Adrenal gland (tissue), 5 donors: ENCODE data around the gene DNM1L.

Source experiments
- POLR2A ChIP-seq, 2 donors: fragments of 450-650 bp; IDR thresholded peaks; one replicate each; pipeline ENCODE4 v1.6.1; 2017; ENCODE audit warnings: antibody characterized with exemption in 2 of 2, mild to moderate bottlenecking in 2 of 2, moderate library complexity in 1 of 2
- TF ChIP-seq, protein P1 (sequence below), 6 experiments: fragments of 450-650 bp in 4 of 6; fragments of 200-600 bp in 2 of 6; sonication (generic) in 1 of 6; IDR thresholded peaks; 1 replicate in 5 of 6; 2 replicates in 1 of 6; pipeline versions ENCODE4 v1.5.1 to v1.8.0; 2016 to 2021; ENCODE audit warnings: antibody characterized with exemption in 6 of 6, mild to moderate bottlenecking in 2 of 6, moderate library complexity in 1 of 6
- donor health status: DM: no; HTN: no; CAD: no.

- TF ChIP-seq, protein P1, sequence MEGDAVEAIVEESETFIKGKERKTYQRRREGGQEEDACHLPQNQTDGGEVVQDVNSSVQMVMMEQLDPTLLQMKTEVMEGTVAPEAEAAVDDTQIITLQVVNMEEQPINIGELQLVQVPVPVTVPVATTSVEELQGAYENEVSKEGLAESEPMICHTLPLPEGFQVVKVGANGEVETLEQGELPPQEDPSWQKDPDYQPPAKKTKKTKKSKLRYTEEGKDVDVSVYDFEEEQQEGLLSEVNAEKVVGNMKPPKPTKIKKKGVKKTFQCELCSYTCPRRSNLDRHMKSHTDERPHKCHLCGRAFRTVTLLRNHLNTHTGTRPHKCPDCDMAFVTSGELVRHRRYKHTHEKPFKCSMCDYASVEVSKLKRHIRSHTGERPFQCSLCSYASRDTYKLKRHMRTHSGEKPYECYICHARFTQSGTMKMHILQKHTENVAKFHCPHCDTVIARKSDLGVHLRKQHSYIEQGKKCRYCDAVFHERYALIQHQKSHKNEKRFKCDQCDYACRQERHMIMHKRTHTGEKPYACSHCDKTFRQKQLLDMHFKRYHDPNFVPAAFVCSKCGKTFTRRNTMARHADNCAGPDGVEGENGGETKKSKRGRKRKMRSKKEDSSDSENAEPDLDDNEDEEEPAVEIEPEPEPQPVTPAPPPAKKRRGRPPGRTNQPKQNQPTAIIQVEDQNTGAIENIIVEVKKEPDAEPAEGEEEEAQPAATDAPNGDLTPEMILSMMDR (IDR thresholded peaks at IDR 0.05): peak; percentile 32 to 67 (median 60)
- TF ChIP-seq POLR2A (IDR thresholded peaks at IDR 0.05): no peak
These were observed 6.9 kb upstream of the DNM1L start for GRCh38 chr12:32671930-32672780.
